ENCODE measurements around the gene KHNYN. TPM values are rescaled to one million over a fixed set of nuclear protein-coding genes. Genes with fewer than 3 reads are reported as not detected.
"Not testable (repeated sequence)": the region's sequence is repeated elsewhere in the genome, so short reads cannot be mapped to it uniquely, and the experiment has no call there.

Gene KHNYN
- total and polyA plus RNA-seq, 9 donors, result 35.1 to 84.8 (median 65.2) TPM

GRCh38 chr14:24463884-24464785, 34.4 kb downstream of the KHNYN start:
- no peak overlapping the region for H3K4me3 ChIP-seq
- H3K4me1 ChIP-seq (ENCODE audit: insufficient read depth), result no peaks in the 10 kb centered on the region
- no peak for DNase-seq
- no peaks in the 10 kb centered on the region for H3K9me3 ChIP-seq
- WGBS, 3 donors, result 85 to 92% (median 86%) methylated on average over 4 of the region's 4 CpGs
- H3K36me3 ChIP-seq, result no peaks in the 10 kb centered on the region
- intact Hi-C loops (cut with DNase I), result no loop called here
- TF ChIP-seq, protein P1, sequence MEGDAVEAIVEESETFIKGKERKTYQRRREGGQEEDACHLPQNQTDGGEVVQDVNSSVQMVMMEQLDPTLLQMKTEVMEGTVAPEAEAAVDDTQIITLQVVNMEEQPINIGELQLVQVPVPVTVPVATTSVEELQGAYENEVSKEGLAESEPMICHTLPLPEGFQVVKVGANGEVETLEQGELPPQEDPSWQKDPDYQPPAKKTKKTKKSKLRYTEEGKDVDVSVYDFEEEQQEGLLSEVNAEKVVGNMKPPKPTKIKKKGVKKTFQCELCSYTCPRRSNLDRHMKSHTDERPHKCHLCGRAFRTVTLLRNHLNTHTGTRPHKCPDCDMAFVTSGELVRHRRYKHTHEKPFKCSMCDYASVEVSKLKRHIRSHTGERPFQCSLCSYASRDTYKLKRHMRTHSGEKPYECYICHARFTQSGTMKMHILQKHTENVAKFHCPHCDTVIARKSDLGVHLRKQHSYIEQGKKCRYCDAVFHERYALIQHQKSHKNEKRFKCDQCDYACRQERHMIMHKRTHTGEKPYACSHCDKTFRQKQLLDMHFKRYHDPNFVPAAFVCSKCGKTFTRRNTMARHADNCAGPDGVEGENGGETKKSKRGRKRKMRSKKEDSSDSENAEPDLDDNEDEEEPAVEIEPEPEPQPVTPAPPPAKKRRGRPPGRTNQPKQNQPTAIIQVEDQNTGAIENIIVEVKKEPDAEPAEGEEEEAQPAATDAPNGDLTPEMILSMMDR (IDR thresholded peaks at IDR 0.05), result no peak
- TF ChIP-seq EP300 (IDR thresholded peaks at IDR 0.05), result no peak
- H3K27me3 ChIP-seq, result no peaks in the 10 kb centered on the region
- H3K27ac ChIP-seq, result no peak overlapping the region

DNA sequence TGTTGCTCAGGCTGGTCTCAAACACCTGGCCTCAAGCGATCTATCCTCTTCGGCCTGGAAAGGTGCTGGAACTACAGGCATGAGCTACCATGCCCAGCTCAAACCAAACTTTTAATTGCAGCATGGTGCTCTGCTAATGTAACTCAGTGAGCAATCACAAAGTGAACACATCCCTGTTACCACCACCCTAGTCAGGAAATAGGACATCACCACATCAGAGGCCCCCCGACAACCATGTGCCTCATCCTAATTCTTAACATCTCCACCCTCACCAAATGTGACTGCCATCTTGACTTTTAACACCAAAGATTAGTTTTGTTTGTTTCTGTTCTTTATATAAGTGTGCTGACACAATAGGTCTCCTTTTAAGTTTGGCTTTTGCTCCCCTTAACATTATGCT, 35.6 kb downstream of the KHNYN start:
- DNase-seq, result no peak
- TF ChIP-seq, protein P1 (IDR thresholded peaks at IDR 0.05), result no peak
- TF ChIP-seq POLR2A (IDR thresholded peaks at IDR 0.05) (no peak), EP300 (IDR thresholded peaks at IDR 0.05) (no peak)
- intact Hi-C loops (cut with DNase I), result no loop called here
- Histone ChIP-seq H3K4me3 (no peak overlapping the region), H3K27me3 (no peaks in the 10 kb centered on the region), H3K4me1 (ENCODE audit: insufficient read depth) (no peaks in the 10 kb centered on the region), H3K36me3 (no peaks in the 10 kb centered on the region), H3K27ac (no peak overlapping the region), H3K9me3 (no peaks in the 10 kb centered on the region)
- WGBS, 3 donors, result 94 to 97% (median 96%) methylated on average over 3 of the region's 3 CpGs

- 91 to 92% (median 92%) methylated on average over 3 of the region's 3 CpGs for WGBS, 3 donors
- intact Hi-C loops (cut with DNase I), result no loop called here
Measured at GRCh38 chr14:24465805-24466204, 36.1 kb downstream of the KHNYN start.

GRCh38 chr14:24470450-24470849, 40.7 kb downstream of the KHNYN start:
- H3K27ac ChIP-seq; intact Hi-C loops (cut with DNase I); H3K36me3 ChIP-seq; H3K9me3 ChIP-seq; H3K27me3 ChIP-seq; H3K4me1 ChIP-seq (ENCODE audit: insufficient read depth); H3K4me3 ChIP-seq; DNase-seq: not testable (repeated sequence)
- 89 to 90% (median 89%) methylated on average over 2 of the region's 2 CpGs for WGBS, 3 donors

More at GRCh38 chr14:24465805-24466204, 36.1 kb downstream of the KHNYN start:
- no peaks in the 10 kb centered on the region for H3K4me1 ChIP-seq (ENCODE audit: insufficient read depth)
- no peak overlapping the region for H3K27ac ChIP-seq
- no peak for DNase-seq
- TF ChIP-seq, protein P1 (IDR thresholded peaks at IDR 0.05), result no peak
- TF ChIP-seq EP300 (IDR thresholded peaks at IDR 0.05) (no peak), POLR2A (IDR thresholded peaks at IDR 0.05) (no peak)
- no peak overlapping the region for H3K4me3 ChIP-seq
- no peaks in the 10 kb centered on the region for H3K36me3 ChIP-seq
- H3K27me3 ChIP-seq, result no peaks in the 10 kb centered on the region
- H3K9me3 ChIP-seq, result no peaks in the 10 kb centered on the region

DNA sequence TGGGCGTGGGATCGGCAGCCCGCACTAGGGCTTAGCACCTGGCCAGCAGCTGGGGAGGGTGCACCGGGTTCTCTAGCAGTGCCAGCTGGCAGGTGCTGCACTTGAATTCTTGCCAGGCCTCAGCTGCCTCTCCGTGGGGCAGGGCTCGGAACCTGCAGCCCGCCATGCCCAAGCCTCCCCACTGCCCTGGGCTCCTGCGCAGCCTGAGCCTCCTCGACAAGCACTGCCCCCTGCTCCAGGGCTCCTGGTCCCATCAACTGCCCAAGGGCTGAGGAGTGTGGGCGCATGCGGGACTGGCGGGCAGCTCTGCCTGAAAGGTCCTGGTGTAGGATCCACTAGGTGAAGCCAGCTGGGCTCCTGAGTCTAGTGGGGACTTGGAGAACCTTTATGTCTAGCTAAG, 43.5 kb downstream of the KHNYN start:
- intact Hi-C loops (cut with DNase I), result no loop called here
- Histone ChIP-seq H3K4me3 (no peak overlapping the region), H3K9me3 (no peaks in the 10 kb centered on the region), H3K4me1 (ENCODE audit: insufficient read depth) (no peaks in the 10 kb centered on the region), H3K36me3 (no peaks in the 10 kb centered on the region), H3K27ac (no peak overlapping the region), H3K27me3 (no peaks in the 10 kb centered on the region)
- WGBS, 3 donors, result 69 to 94% (median 86%) methylated on average over 12 of the region's 12 CpGs
- no peak for TF ChIP-seq EP300 (IDR thresholded peaks at IDR 0.05)
- no peak for TF ChIP-seq POLR2A (IDR thresholded peaks at IDR 0.05)
- TF ChIP-seq, protein P1 (IDR thresholded peaks at IDR 0.05), result no peak
- DNase-seq, result no peak

Measured in ovary (tissue), 9 donors.